Activated T-cell treated with anti-CD3 and anti-CD28 coated beads, Interleukin-2, amount 50 U/mL, for 48 hours (primary cell): Measurements from ENCODE around the gene HOXB6.
A peak's percentile ranks its signal among the peaks of the same experiment; 100 is the strongest.

Experiments
- DNase-seq, 2 experiments: peaks; one replicate each; pipeline ENCODE4 v3.0.0-alpha.2; 2020

The HOXB6 gene

GRCh38 chr17:48593840-48594537 is 10.8 kb downstream of the HOXB6 start:
- peak; percentile 87 to 92 for DNase-seq

- DNase-seq = peak in 1 of 2 experiments; percentile 59
Observed at GRCh38 chr17:48593126-48593829, 11.5 kb downstream of the HOXB6 start, which contains the start of gene HOXB5. TSS of gene HOXB5 (minus strand) at chr17:48593779. CDS start at chr17:48593682, 97 bp downstream.

- DNase-seq = no peak
Observed at GRCh38 chr17:48592577-48592976, 12.2 kb downstream of the HOXB6 start.

GRCh38 chr17:48592057-48592514 is 12.7 kb downstream of the HOXB6 start:
- DNase-seq = no peak

GRCh38 chr17:48591255-48592056 is 13.3 kb downstream of the HOXB6 start:
- DNase-seq = no peak

- DNase-seq = no peak
Observed at GRCh38 chr17:48590607-48591161, 14.1 kb downstream of the HOXB6 start.

GRCh38 chr17:48589831-48590606 is 14.8 kb downstream of the HOXB6 start, which contains the start of gene HOXB3:
TSS of gene HOXB3 (minus strand) at chr17:48590241. CDS start at chr17:48552474, 37,767 bp downstream.
- DNase-seq = no peak

GRCh38 chr17:48589060-48589830 is 15.5 kb downstream of the HOXB6 start:
- no peak for DNase-seq

GRCh38 chr17:48588528-48588927 is 16.3 kb downstream of the HOXB6 start:
- DNase-seq = no peak

GRCh38 chr17:48588074-48588415 is 16.7 kb downstream of the HOXB6 start:
- DNase-seq = no peak

- no peak for DNase-seq
Observed at GRCh38 chr17:48587276-48588073, 17.3 kb downstream of the HOXB6 start.

- DNase-seq = peak in 1 of 2 experiments; percentile 58
Observed at GRCh38 chr17:48586355-48587258, 18.2 kb downstream of the HOXB6 start.

GRCh38 chr17:48584223-48584741 is 20.5 kb downstream of the HOXB6 start:
- DNase-seq = no peak

- no peak for DNase-seq
Observed at GRCh38 chr17:48583708-48584222, 21.0 kb downstream of the HOXB6 start.

GRCh38 chr17:48582750-48583069 is 22.1 kb downstream of the HOXB6 start:
- no peak for DNase-seq

GRCh38 chr17:48579760-48580554 is 24.8 kb downstream of the HOXB6 start:
- no peak for DNase-seq

- DNase-seq = no peak
Observed at GRCh38 chr17:48579471-48579759, 25.4 kb downstream of the HOXB6 start.
